Measurements from ENCODE around the gene IFT25. TPM values are rescaled to one million over a fixed set of nuclear protein-coding genes. Genes with fewer than 3 reads are reported as not detected.

Gene IFT25
- 9.2 and 19.8 TPM in 2 replicates for total RNA-seq

GRCh38 chr1:53945433-53946251, at the start of gene IFT25:
IFT25 (minus strand) TSS chr1:53945699; CDS start chr1:53940082, 5,617 bp downstream.

GRCh38 chr1:53946252-53947171, 1.0 kb upstream of the IFT25 start, which contains the start of gene LRRC42:
LRRC42 (plus strand) TSS chr1:53946350; CDS start chr1:53952000, 5,650 bp downstream.

GRCh38 chr1:53893999-53894636, 51.4 kb downstream of the IFT25 start, which contains the start of gene DIO1:
DIO1 (plus strand) TSS chr1:53894187; CDS start chr1:53894211, 24 bp downstream.

GRCh38 chr1:53889304-53890298, 55.9 kb downstream of the IFT25 start, which contains the start of gene YIPF1:
YIPF1 (minus strand) TSS chr1:53889797; CDS start chr1:53888937, 860 bp downstream.

Other genes with a start within 250 kb of the IFT25 start
- gene GLIS1, start 206.5 kb downstream of the IFT25 start, total RNA-seq, result 0.43 and 1.1 TPM in 2 replicates
- 6.8 and 9.2 TPM in 2 replicates for gene NDC1, start 107.4 kb downstream of the IFT25 start, total RNA-seq
- 18.8 and 27.2 TPM in 2 replicates for gene YIPF1, start 55.9 kb downstream of the IFT25 start, total RNA-seq
- gene DIO1, start 51.5 kb downstream of the IFT25 start, total RNA-seq, result not detected in 2 replicates
- gene LRRC42, start 651 bp upstream of the IFT25 start, total RNA-seq, result 28.4 and 30.0 TPM in 2 replicates
- not detected in 2 replicates for gene LDLRAD1, start 72.5 kb upstream of the IFT25 start, total RNA-seq
- 239 and 298 TPM in 2 replicates for gene TMEM59, start 107.5 kb upstream of the IFT25 start, total RNA-seq
- gene TCEANC2, start 107.9 kb upstream of the IFT25 start, total RNA-seq, result 3.3 TPM in 2 replicates
- not detected in 2 replicates for gene CDCP2, start 207.3 kb upstream of the IFT25 start, total RNA-seq

Data from pericardium fibroblast (primary cell).